HEK293T (cell line): ENCODE results near the gene CAT.

Source experiments
- CTCF ChIA-PET: fragments of 350-600 bp; formaldehyde crosslinking; extraction: SDS; loops from one replicate; lab custom pipeline; 2021; ENCODE audit warnings: antibody characterized with exemption, inconsistent platforms; lab: Yijun Ruan, JAX
- POLR2A ChIA-PET: fragments of 350-600 bp; formaldehyde crosslinking; extraction: SDS; loops from one replicate; lab custom pipeline; 2020; ENCODE audit warnings: antibody characterized with exemption, inconsistent platforms; lab: Yijun Ruan, JAX
- DNase-seq: peaks from one replicate; pipeline ENCODE4 v3.0.0; 2012; ENCODE audit warnings: mixed read lengths; ENCODE audit errors: extremely low spot score
- ARNT ChIP-seq: fragments of 450-650 bp; IDR thresholded peaks from 2 replicates; pipeline ENCODE4 v1.6.1; 2017; ENCODE audit warnings: mild to moderate bottlenecking
- BHLHE40 ChIP-seq: fragments of 450-650 bp; IDR thresholded peaks from 2 replicates; pipeline ENCODE4 v1.6.1; 2016; ENCODE audit warnings: mild to moderate bottlenecking, moderate library complexity, borderline replicate concordance
- CTBP1 ChIP-seq: fragments of 450-650 bp; IDR thresholded peaks from 2 replicates; pipeline ENCODE4 v1.6.1; 2016; ENCODE audit warnings: borderline replicate concordance
- ELF4 ChIP-seq: fragments of 450-650 bp; IDR thresholded peaks from 2 replicates; pipeline ENCODE4 v1.6.1; 2017; ENCODE audit warnings: antibody characterized with exemption
- FOXA1 ChIP-seq: fragments of 450-650 bp; IDR thresholded peaks from 2 replicates; pipeline ENCODE4 v1.6.1; 2016; ENCODE audit warnings: mild to moderate bottlenecking
- FOXK2 ChIP-seq: fragments of 450-650 bp; IDR thresholded peaks from 2 replicates; pipeline ENCODE4 v1.6.1; 2016; ENCODE audit warnings: mild to moderate bottlenecking
- FOXM1 ChIP-seq: fragments of 450-650 bp; IDR thresholded peaks from 2 replicates; pipeline ENCODE4 v1.6.1; 2017; ENCODE audit warnings: mild to moderate bottlenecking, borderline replicate concordance
- HDGF ChIP-seq: fragments of 450-650 bp; IDR thresholded peaks from 2 replicates; pipeline ENCODE4 v1.6.1; 2017; ENCODE audit warnings: antibody characterized with exemption, borderline replicate concordance
- L3MBTL2 ChIP-seq: fragments of 450-650 bp; conservative IDR thresholded peaks from 2 replicates; pipeline ENCODE4 v1.6.1; 2016; ENCODE audit warnings: mild to moderate bottlenecking
- LEF1 ChIP-seq: fragments of 450-650 bp; IDR thresholded peaks from 2 replicates; pipeline ENCODE4 v1.6.1; 2017; ENCODE audit warnings: mild to moderate bottlenecking, borderline replicate concordance
- NFRKB ChIP-seq: fragments of 450-650 bp; IDR thresholded peaks from 2 replicates; pipeline ENCODE4 v1.6.1; 2016; ENCODE audit warnings: mild to moderate bottlenecking, moderate library complexity
- PKNOX1 ChIP-seq: fragments of 450-650 bp; IDR thresholded peaks from 2 replicates; pipeline ENCODE4 v1.6.1; 2016
- SP1 ChIP-seq: fragments of 450-650 bp; IDR thresholded peaks from 2 replicates; pipeline ENCODE4 v1.6.1; 2017
- SUZ12 ChIP-seq: fragments of 450-650 bp; IDR thresholded peaks from 2 replicates; pipeline ENCODE4 v1.6.1; 2016; ENCODE audit warnings: mild to moderate bottlenecking
- TARDBP ChIP-seq: fragments of 450-650 bp; IDR thresholded peaks from 2 replicates; pipeline ENCODE4 v1.6.1; 2016
- ZNF384 ChIP-seq: fragments of 450-650 bp; IDR thresholded peaks from 2 replicates; pipeline ENCODE4 v1.6.1; 2016

CAT gene

GRCh38 chr11:34513682-34514449 lies 75.1 kb downstream of the CAT start, which contains the start of gene ELF5:
ELF5 (minus strand) TSS chr11:34513794; CDS start chr11:34505749, 8,045 bp downstream.
- TF ChIP-seq FOXK2 (no peak), ELF4 (no peak), HDGF (no peak), SP1 (no peak), LEF1 (no peak), L3MBTL2 (no peak), SUZ12 (no peak), ARNT (no peak), PKNOX1 (no peak), FOXM1 (no peak), TARDBP (no peak)
- DNase-seq: no peak
- POLR2A ChIA-PET: no interaction called here
- CTCF ChIA-PET: interaction anchor here (0.6 to 1.6 kb wide), 7 partner anchors 11 to 880 kb away, joined by 3 to 9 read pairs (median 4); no protein-coding TSS in a partner anchor

- no peak for DNase-seq
- no peak for TF ChIP-seq FOXK2
- no peak for TF ChIP-seq PKNOX1
- TF ChIP-seq BHLHE40: no peak
- no peak for TF ChIP-seq FOXM1
- TF ChIP-seq ZNF384: no peak
- no peak for TF ChIP-seq ARNT
- no peak for TF ChIP-seq TARDBP
- TF ChIP-seq NFRKB: no peak
- no peak for TF ChIP-seq L3MBTL2
- no peak for TF ChIP-seq SP1
- no peak for TF ChIP-seq CTBP1
- no peak for TF ChIP-seq LEF1
- CTCF ChIA-PET: interaction anchor here (1.0 kb wide), 1 partner anchor 22 kb away, joined by 3 read pairs; no protein-coding TSS in a partner anchor
- POLR2A ChIA-PET: no interaction called here
These were observed 75.9 kb downstream of the CAT start for GRCh38 chr11:34514597-34514996.

GRCh38 chr11:34516247-34517040 lies 77.7 kb downstream of the CAT start:
- DNase-seq: no peak
- TF ChIP-seq ARNT: no peak
- ChIA-PET CTCF (interaction anchor here (1.0 kb wide), 1 partner anchor 16 kb away, joined by 6 read pairs; no protein-coding TSS in a partner anchor), POLR2A (no interaction called here)

- CTCF ChIA-PET: no interaction called here
- POLR2A ChIA-PET: no interaction called here
- no peak for DNase-seq
- TF ChIP-seq L3MBTL2: no peak
- TF ChIP-seq BHLHE40: no peak
- TF ChIP-seq CTBP1: no peak
- TF ChIP-seq FOXA1: no peak
- TF ChIP-seq TARDBP: no peak
- no peak for TF ChIP-seq FOXK2
These were observed 81.0 kb downstream of the CAT start for GRCh38 chr11:34519595-34520235.

- ChIA-PET POLR2A (no interaction called here), CTCF (no interaction called here)
- DNase-seq: no peak
These were observed 82.5 kb downstream of the CAT start for GRCh38 chr11:34521265-34521664.

More at GRCh38 chr11:34521265-34521664, 82.5 kb downstream of the CAT start:
- TF ChIP-seq NFRKB (no peak), ARNT (no peak), PKNOX1 (no peak), FOXA1 (no peak), SP1 (no peak), ELF4 (no peak), HDGF (no peak), SUZ12 (no peak), TARDBP (no peak), FOXM1 (no peak), CTBP1 (no peak), L3MBTL2 (no peak), BHLHE40 (no peak), LEF1 (no peak), FOXK2 (no peak), ZNF384 (no peak)
